Measurements from ENCODE around the gene STRIP2. TPM values are rescaled to one million over a fixed set of nuclear protein-coding genes. Genes with fewer than 3 reads are reported as not detected.

The STRIP2 gene
- total and polyA plus RNA-seq, 2 of the 13 experiments (the other 11 are each of a cell fraction or from before 2014, with no cell fraction given), result 3.9 to 8.2 TPM

- Histone ChIP-seq H3K27me3 (ENCODE audit: control insufficient read depth in 1 of 2, insufficient read depth in 2 of 2, low read length in 2 of 2) (no peaks in the 10 kb centered on the region), H4K20me1 (ENCODE audit: insufficient read depth, low read length) (no peaks in the 10 kb centered on the region), H3K36me3 (replicated peaks in 1 of 2; ENCODE audit: control insufficient read depth in 1 of 2, insufficient read depth in 2 of 2, low read length in 2 of 2) (peaks cover 2 to 14% of the 10 kb centered on the region in 2 experiments; a peak in 3 of 5 replicates), H3K27ac (ENCODE audit: extremely low read length, insufficient read depth, low read length) (no peak overlapping the region), H3K4me3 (replicated peaks in 1 of 3; ENCODE audit: insufficient read depth in 1 of 3, low read depth in 2 of 3, low read length in 3 of 3) (no peak overlapping the region), H3K79me2 (ENCODE audit: insufficient read depth, low read length) (no peaks in the 10 kb centered on the region), H3K9ac (ENCODE audit: insufficient read depth, low read depth, low read length) (no peak overlapping the region), H2AFZ (ENCODE audit: low read length) (no peak overlapping the region), H3K9me3 (ENCODE audit: low read length) (no peaks in the 10 kb centered on the region), H3K4me1 (ENCODE audit: insufficient read depth, low read length) (no peaks in the 10 kb centered on the region), H3K4me2 (ENCODE audit: low read depth, low read length) (no peak overlapping the region)
- in situ Hi-C loops (cut with HindIII; ENCODE audit: extremely low pct_ligation_motif_present, low pct_unique_long_range_greater_than_20kb), result no loop called here
- no TSS peak for BruUV-seq (replicated peaks)
- FAIRE-seq (no peak), DNase-seq (ENCODE audit: low spot score) (no peak), ATAC-seq (no peak)
- CTCF ChIA-PET (ENCODE audit: low intra/inter-chr PET ratio, low total read pairs), result no interaction called here
- intact Hi-C loops (cut with micrococcal nuclease; ENCODE audit: unreplicated experiment), result no loop called here
- POLR2A ChIA-PET, result no interaction called here
- TF ChIP-seq FLYWCH1 (CRISPR knock-in tag; IDR thresholded peaks at IDR 0.05), result no peak
- TF ChIP-seq ZNF687 (CRISPR knock-in tag; IDR thresholded peaks at IDR 0.05), result no peak
- TF ChIP-seq SKIL (CRISPR knock-in tag; IDR thresholded peaks at IDR 0.05; ENCODE audit: borderline replicate concordance), result no peak
- no peak for TF ChIP-seq ZNF317 (CRISPR knock-in tag; IDR thresholded peaks at IDR 0.05)
- no peak for TF ChIP-seq BRCA1 (CRISPR knock-in tag; IDR thresholded peaks at IDR 0.05)
- no peak for TF ChIP-seq YY1 (IDR thresholded peaks at IDR 0.05; ENCODE audit: insufficient read depth, insufficient replicate concordance, low read depth, low read length)
- no peak for TF ChIP-seq HDAC2 (CRISPR knock-in tag; IDR thresholded peaks at IDR 0.05)
- TF ChIP-seq ZNF431 (CRISPR knock-in tag; IDR thresholded peaks at IDR 0.05; ENCODE audit: borderline replicate concordance, low read depth), result no peak
- TF ChIP-seq ZKSCAN5 (CRISPR knock-in tag; IDR thresholded peaks at IDR 0.05), result no peak
- TF ChIP-seq PLRG1 (conservative IDR thresholded peaks at IDR 0.05), result no peak
- TF ChIP-seq KAT8 (CRISPR knock-in tag; IDR thresholded peaks at IDR 0.05), result no peak
- TF ChIP-seq TGIF2 (CRISPR knock-in tag; IDR thresholded peaks at IDR 0.05), result no peak
- TF ChIP-seq USF2 (IDR thresholded peaks at IDR 0.05; ENCODE audit: low read depth, low read length), result no peak
- TF ChIP-seq USF2 (CRISPR knock-in tag; IDR thresholded peaks at IDR 0.05; ENCODE audit: borderline replicate concordance), result no peak
- TF ChIP-seq MLX (CRISPR knock-in tag; IDR thresholded peaks at IDR 0.05), result no peak
These were observed 28.7 kb upstream of the STRIP2 start for GRCh38 chr7:129405527-129405926.
